GM19099 (cell line): ENCODE data around the gene HCN2.

Experiments used
- POLR2A ChIP-seq: IDR thresholded peaks from 3 replicates; pipeline ENCODE4 v1.6.1; 2011; ENCODE audit warnings: low read depth; ENCODE audit not compliant: insufficient read length; ENCODE audit errors: extremely low read depth

The HCN2 gene

GRCh38 chr19:589693-590395, at the start of gene HCN2:
HCN2 (plus strand) TSS chr19:589881; CDS start chr19:589946, 65 bp downstream.
- TF ChIP-seq POLR2A: no peak

DNA sequence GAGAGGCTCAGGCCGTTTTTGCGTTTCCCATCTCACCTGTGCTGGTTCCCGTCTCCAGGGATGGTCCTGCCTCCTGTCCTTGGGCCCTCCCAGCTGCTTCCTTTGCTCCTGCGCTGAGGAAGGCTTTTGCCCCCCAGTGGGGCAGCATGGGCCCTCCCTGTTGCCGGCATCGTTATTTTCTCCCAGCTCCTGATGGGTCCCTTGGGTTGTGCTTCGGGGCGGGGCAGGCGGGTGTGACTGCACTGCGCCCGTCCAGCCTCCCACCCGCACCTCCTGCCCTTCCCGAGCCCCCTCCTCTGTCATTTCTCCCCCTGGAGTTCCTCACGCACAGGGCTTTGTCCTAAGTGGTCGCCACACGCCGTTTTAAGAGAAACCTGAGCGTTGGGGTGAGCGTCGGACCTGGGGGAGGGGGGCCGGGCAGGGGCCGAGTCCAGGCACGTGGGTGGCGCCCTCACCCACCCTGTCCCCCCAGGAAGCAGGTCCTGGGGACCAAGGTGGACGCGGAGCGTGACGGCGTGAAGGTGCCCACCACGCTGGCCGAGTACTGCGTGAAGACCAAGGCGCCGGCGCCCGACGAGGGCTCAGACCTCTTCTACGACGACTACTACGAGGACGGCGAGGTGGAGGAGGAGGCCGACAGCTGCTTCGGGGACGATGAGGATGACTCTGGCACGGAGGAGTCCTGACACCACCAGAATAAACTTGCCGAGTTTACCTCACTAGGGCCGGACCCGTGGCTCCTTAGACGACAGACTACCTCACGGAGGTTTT, 48.6 kb upstream of the HCN2 start:
- no peak for TF ChIP-seq POLR2A

DNA sequence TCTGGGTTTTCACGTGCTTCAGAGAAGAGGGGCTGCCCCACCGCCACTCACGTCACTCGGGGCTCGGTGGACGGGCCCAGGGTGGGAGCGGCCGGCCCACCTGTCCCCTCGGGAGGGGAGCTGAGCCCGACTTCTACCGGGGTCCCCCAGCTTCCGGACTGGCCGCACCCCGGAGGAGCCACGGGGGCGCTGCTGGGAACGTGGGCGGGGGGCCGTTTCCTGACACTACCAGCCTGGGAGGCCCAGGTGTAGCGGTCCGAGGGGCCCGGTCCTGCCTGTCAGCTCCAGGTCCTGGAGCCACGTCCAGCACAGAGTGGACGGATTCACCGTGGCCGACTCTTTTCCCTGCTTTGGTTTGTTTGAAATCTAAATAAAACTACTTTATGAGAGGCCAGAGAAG, 48.0 kb upstream of the HCN2 start:
- no peak for TF ChIP-seq POLR2A

DNA sequence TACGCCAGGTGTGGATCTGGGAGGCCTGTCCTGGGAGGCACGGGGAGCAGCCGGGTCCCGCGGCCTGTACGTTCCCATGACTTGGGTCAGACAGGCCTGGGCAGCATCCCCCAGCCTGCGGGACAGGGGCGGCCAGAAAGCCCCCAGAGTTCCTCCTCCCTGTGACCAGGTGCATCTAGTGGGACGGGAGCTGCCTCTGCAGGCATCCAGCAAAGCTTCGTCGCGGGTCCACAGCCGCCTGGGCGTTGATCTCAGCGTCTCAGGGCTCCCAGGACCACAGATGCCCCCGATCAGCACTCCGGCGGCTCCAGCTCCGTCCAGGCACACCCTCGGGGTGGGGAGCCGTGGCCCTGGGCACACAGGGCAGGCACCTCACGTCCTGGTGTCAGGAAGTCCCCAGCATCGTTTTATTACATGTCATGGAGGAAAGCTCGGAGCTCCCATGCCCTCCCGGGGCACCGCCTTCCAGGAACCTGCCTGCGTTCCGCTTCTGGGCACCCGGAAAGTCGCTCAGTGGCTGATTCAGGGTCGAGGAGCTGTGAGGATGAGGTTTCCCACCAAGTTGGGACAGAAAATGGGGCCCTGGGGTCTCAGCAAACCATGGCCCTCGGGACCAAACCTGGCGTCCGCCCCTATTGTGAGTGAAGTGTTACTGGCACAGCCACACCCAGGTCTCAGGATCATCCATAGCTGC, 47.4 kb upstream of the HCN2 start:
- no peak for TF ChIP-seq POLR2A

DNA sequence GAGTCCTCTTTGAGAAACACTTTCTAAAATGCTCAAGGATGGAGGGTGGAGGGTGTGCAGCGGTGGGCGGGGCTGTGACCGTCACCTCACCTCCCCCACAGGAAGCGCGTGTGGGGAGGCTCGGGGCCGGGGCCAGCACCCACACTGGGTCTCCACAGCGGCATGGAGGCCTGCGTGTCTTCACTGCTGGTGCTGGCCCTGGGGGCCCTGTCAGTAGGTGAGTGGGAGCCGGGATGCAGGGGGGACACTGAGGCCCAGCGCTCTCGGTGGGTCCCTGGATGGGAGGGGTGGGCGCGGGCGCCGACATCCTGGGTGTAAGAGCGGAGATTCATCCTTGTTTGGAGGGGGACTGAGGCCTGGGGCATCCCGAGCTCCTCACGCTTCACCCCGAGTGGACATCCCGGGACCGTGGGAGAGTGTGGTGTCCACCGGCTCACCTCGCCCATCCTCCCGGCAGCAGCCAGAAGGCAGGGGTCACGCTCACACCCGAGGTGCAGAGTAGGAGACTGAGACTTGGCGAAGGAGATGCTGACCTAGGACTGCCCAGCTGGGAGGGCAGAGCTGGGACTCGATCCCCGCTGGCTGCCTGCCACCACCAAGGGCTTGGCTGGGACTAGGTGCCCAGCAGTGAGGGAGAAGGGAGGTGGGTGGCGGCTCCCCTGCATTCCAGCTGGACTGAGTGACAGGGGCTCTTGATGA, 45.6 kb upstream of the HCN2 start, which contains the start of gene GZMM:
GZMM (plus strand) TSS at position 144 of the 699 bp plus-strand sequence; CDS start at position 163, 19 bp downstream.
- no peak for TF ChIP-seq POLR2A

GRCh38 chr19:547117-547516, 42.6 kb upstream of the HCN2 start:
- no peak for TF ChIP-seq POLR2A

DNA sequence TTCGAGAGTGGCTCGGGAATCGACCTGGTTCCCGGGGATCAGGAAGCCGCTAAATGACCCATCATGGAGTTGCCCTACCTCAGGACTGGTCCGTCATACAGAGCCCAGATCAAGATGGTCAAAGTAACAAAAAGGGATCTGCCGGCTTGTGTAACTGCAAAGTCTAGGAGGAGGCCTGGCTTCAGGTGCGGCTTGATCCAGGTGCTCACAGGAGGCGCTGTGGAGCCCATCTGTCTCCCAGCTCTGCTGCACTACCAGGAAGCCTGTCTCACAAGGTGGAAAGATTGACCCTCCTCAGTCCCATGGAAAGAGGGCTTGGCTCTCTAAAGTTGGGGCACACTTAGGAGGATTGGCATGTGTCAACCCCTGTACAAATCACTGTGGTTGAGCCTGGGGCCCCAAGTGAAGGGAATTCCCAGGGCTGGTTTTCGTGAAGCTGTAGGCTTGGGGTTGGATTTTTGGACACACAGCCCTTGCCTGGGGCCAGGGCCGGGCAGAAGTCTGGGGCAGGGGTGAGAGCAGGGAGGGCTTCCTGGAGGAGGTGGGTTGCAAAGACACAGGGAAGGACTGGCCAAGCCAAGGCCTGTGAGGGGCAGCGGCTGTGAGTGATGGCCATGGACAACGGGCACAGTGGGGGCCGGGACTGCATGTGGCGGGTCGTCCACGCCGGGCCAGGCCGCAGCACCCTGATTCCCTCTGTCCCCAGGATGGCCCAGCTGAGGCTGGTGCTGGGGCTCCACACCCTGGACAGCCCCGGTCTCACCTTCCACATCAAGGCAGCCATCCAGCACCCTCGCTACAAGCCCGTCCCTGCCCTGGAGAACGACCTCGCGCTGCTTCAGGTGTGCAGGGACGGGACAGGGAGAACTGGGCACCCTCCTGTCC, 41.6 kb upstream of the HCN2 start:
- TF ChIP-seq POLR2A: no peak

- TF ChIP-seq POLR2A: no peak
Measured at GRCh38 chr19:548886-549830, 40.5 kb upstream of the HCN2 start.

GRCh38 chr19:554817-555216, 34.9 kb upstream of the HCN2 start:
- TF ChIP-seq POLR2A: no peak

DNA sequence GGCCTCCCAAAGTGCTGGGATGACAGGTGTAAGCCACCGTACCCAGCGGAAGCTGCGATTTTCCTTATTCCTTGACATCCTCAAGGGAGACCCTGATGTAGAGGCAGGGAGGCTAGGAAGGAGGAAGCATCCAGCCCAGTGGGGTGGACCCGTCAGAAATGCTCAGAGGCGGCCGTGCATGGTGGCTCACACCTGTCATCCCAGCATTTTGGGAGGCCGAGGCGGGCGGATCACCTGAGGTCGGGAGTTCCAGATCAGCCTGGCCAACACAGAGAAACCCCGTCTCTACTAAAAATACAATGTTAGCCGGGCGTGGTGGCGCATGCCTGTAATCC, 34.2 kb upstream of the HCN2 start:
- TF ChIP-seq POLR2A: no peak

DNA sequence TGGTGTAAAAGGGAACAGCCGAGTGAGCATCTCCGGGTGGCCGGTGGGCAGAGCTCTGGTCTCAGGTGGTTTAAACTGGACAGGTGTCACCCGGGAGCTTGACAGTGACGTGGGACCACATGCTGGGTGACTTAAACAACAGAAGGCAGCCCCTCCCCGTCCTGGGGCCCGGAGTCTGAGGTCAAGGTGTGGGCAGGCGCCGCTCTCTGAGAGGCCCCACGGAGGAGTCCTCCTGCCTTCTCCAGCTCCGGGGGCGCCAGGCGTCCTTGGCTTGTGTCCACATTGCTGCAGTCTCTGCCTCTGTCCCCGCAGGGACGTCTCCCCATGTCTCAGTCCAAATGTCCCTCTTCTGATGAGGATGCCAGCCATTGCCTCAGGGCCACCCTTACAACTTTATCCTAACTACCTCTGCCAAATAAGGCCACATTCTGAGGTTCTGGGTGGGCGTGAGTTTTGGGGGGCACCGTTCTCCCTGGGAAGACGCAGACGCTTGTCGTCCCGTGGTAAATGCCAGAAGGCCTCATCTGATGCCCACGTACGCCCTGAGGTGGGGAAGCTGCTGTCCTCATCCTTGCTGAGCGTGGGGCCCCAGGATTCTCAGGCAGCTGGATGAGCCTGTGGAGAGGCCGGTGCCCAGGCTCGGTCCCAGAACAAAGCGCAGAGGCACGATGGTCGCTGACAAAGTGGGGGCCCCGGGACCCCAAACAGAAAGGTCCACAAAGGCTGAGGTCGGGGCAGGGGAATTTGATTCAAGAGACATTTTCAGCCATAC, 32.9 kb upstream of the HCN2 start:
- TF ChIP-seq POLR2A: no peak

DNA sequence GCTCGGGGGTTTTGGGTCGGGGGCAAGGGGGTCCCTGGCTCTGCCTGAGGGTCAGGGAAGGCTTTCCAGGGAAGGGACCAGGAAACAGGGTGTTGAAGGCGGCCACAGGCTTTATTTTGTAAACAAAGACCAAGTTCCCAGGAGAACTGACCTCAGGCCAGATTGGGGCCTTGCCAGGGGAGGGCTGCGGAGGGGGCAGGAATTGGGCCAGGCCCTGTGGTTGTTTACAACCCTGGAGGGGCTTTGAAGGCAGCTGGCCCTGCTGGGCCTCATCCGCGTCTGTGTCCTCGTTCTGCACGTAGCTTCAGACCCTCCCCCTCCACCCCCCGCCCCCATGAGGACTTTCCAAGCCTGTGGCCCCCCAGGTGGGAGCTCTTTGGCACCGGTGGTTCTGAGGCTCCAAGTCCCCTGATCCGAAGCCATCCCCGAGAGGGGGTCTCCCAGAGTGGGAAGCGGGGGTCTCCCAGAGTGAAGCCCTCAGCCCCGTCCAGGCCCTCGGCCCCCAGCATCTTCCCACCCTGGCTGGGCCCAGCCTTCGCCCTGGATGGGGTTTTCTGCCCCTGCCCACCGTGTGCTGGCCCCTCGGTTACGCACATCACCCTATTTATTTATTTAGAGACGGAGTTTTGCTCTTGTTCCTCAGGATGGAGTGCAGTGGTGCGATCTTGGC, 30.8 kb upstream of the HCN2 start:
- no peak for TF ChIP-seq POLR2A
